Naive thymus-derived CD4-positive, alpha-beta T cell (primary cell): ENCODE results near the gene NDN. TPM values are rescaled to one million over a fixed set of nuclear protein-coding genes. Genes with fewer than 3 reads are reported as not detected.
"Not testable (repeated sequence)": the region's sequence is repeated elsewhere in the genome, so short reads cannot be mapped to it uniquely, and the experiment has no call there.

Experiments used
- ATAC-seq: fragments of 150-1000 bp; cut with Tn5 transposase; 2 replicates; pipeline ENCODE4 v1.10.0; 2021; ENCODE audit warnings: mild to moderate bottlenecking, moderate library complexity
- CTCF ChIA-PET: fragments of 350-600 bp; sonication (Branson Sonifier 250); formaldehyde crosslinking; loops from one replicate; lab custom pipeline; 2021; ENCODE audit warnings: antibody characterized with exemption; lab: Charles Lee
- POLR2A ChIA-PET: fragments of 350-600 bp; sonication (Branson Sonifier 250); formaldehyde crosslinking; loops from one replicate; lab custom pipeline; 2021; ENCODE audit warnings: antibody characterized with exemption, inconsistent platforms; lab: Charles Lee
- DNase-seq, 9 donors: peaks; one replicate each; pipeline versions ENCODE4 v3.0.0 to v3.0.0-alpha.2; 2020 to 2022; ENCODE audit warnings: mixed read lengths in 1 of 9
- H3K27ac ChIP-seq: one replicate; pipeline ENCODE4 v1.7.0; 2013; ENCODE audit warnings: mild to moderate bottlenecking, low read depth, low read length, moderate library complexity
- H3K27me3 ChIP-seq, 2 donors: one replicate each; pipeline ENCODE4 v1.7.0; 2013; ENCODE audit warnings: low read length in 2 of 2, mild to moderate bottlenecking in 2 of 2, moderate library complexity in 2 of 2; ENCODE audit not compliant: control insufficient read depth in 2 of 2, insufficient read depth in 2 of 2
- H3K36me3 ChIP-seq, 3 experiments: 1 replicate in 2 of 3; 2 replicates in 1 of 3; pipeline ENCODE4 v1.7.0; 2013; ENCODE audit warnings: low read length in 3 of 3, mild to moderate bottlenecking in 3 of 3, moderate library complexity in 1 of 3; ENCODE audit not compliant: insufficient read depth in 3 of 3, control insufficient read depth in 2 of 3
- H3K4me1 ChIP-seq, 2 donors: one replicate each; pipeline ENCODE4 v1.7.0; 2013; ENCODE audit warnings: low read length in 2 of 2, mild to moderate bottlenecking in 2 of 2, moderate library complexity in 1 of 2; ENCODE audit not compliant: control insufficient read depth in 2 of 2, insufficient read depth in 2 of 2
- H3K4me3 ChIP-seq: 2 replicates; pipeline ENCODE4 v1.7.0; 2013; ENCODE audit warnings: mild to moderate bottlenecking, low read length
- H3K9me3 ChIP-seq, 3 experiments: 1 replicate in 2 of 3; 2 replicates in 1 of 3; pipeline ENCODE4 v1.7.0; 2013; ENCODE audit warnings: low read length in 3 of 3; ENCODE audit not compliant: control insufficient read depth in 2 of 3
- H3K27ac Mint-ChIP-seq, 9 donors: one replicate each; pipeline ENCODE4 v1.8.0; 2020 to 2022; ENCODE audit warnings: mixed read lengths in 9 of 9, mild to moderate bottlenecking in 8 of 9, moderate library complexity in 5 of 9, inconsistent platforms in 2 of 9
- H3K27me3 Mint-ChIP-seq, 5 donors: one replicate each; pipeline ENCODE4 v1.8.0; 2021 to 2022; ENCODE audit warnings: mixed read lengths in 5 of 5, mild to moderate bottlenecking in 1 of 5
- H3K36me3 Mint-ChIP-seq, 5 donors: one replicate each; pipeline ENCODE4 v1.8.0; 2020 to 2022; ENCODE audit warnings: mixed read lengths in 5 of 5, mild to moderate bottlenecking in 3 of 5, inconsistent platforms in 1 of 5
- H3K4me1 Mint-ChIP-seq, 7 donors: one replicate each; pipeline ENCODE4 v1.8.0; 2020 to 2022; ENCODE audit warnings: mixed read lengths in 7 of 7, mild to moderate bottlenecking in 3 of 7, inconsistent platforms in 1 of 7
- H3K4me3 Mint-ChIP-seq, 10 donors: one replicate each; pipeline ENCODE4 v1.8.0; 2020 to 2022; ENCODE audit warnings: mild to moderate bottlenecking in 10 of 10, mixed read lengths in 10 of 10, moderate library complexity in 6 of 10, inconsistent platforms in 2 of 10
- H3K9me3 Mint-ChIP-seq, 11 donors: one replicate each; pipeline ENCODE4 v1.8.0; 2020 to 2022; ENCODE audit warnings: mixed read lengths in 11 of 11, mild to moderate bottlenecking in 4 of 11, inconsistent platforms in 1 of 11, moderate library complexity in 1 of 11
- intact Hi-C, 2 donors: fragments of 100-400 bp; cut with micrococcal nuclease; formaldehyde crosslinking; loops; one replicate each; pipeline ENCODE4 v1.15.1; 2023
- polyA plus RNA-seq, 2 donors: library from polyadenylated mRNA; unstranded; fragments of 300-500 nt; fragmentation: Illumina TruSeq; gene quantifications; one replicate each; pipeline ENCODE4 v1.2.3, GENCODE V29; 2021
- total RNA-seq, 6 experiments: library from RNA in 5 of 6; stranded (reverse) in 5 of 6; gene quantifications; 1 replicate in 5 of 6; 2 replicates in 1 of 6; pipeline ENCODE4 v1.2.3 and lab custom pipeline; 2021 to 2026

NDN gene, protein sequence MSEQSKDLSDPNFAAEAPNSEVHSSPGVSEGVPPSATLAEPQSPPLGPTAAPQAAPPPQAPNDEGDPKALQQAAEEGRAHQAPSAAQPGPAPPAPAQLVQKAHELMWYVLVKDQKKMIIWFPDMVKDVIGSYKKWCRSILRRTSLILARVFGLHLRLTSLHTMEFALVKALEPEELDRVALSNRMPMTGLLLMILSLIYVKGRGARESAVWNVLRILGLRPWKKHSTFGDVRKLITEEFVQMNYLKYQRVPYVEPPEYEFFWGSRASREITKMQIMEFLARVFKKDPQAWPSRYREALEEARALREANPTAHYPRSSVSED
- total RNA-seq (1 to 10 TPM in 1 of 5 experiments, under 1 TPM in 1, not detected in 3; 0.39 to 2.8 TPM), polyA plus RNA-seq (under 1 TPM; 0.21 to 0.72 TPM), total RNA-seq (lab: John Stamatoyannopoulos, UW) (0.40 reads per million)

DNA sequence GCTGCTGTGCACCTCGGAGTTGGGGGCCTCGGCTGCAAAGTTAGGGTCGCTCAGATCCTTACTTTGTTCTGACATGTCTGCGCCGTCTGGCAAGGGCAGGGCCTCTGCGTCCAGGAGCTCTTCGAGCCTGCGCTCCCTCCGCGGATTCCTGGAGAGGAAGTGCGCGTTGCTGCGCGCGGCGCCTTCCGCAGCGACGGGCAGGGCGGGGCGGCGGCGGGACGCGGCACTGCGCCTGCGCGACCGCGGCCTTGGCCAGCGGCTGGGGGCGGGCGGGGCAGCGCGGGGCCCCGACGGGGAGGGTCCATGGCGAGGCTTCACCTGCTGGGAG, at the start of gene NDN:
Gene NDN (minus strand): TSS at position 163 of the 328 bp plus-strand sequence. CDS start 88 bp downstream, at position 75.
- no peaks in the 10 kb centered on the region for H3K36me3 ChIP-seq
- no peak within 1 kb of the TSS for H3K4me3 ChIP-seq
- DNase-seq (no peak), ATAC-seq (no peak)
- no peak within 1 kb of the TSS for H3K27ac Mint-ChIP-seq
- no peaks in the 10 kb centered on the region for H3K27me3 ChIP-seq
- peaks cover 0 to 7% (median 4%) of the 10 kb centered on the region in 11 donors for H3K9me3 Mint-ChIP-seq
- peaks cover 2 to 6% (median 4%) of the 10 kb centered on the region in 5 donors for H3K27me3 Mint-ChIP-seq
- no peaks in the 10 kb centered on the region for H3K9me3 ChIP-seq
- POLR2A ChIA-PET, result no interaction called here
- CTCF ChIA-PET, result no interaction called here
- intact Hi-C loops, result no loop called here
- H3K36me3 Mint-ChIP-seq, result no peaks in the 10 kb centered on the region
- H3K4me1 ChIP-seq, result no peaks in the 10 kb centered on the region
- H3K27ac ChIP-seq, result no peak within 1 kb of the TSS
- H3K4me1 Mint-ChIP-seq, result peaks cover 0 to 3% (median 0%) of the 10 kb centered on the region in 7 donors
- H3K4me3 Mint-ChIP-seq, result peak within 1 kb of the TSS in 1 of 10 donors; percentile 20

DNA sequence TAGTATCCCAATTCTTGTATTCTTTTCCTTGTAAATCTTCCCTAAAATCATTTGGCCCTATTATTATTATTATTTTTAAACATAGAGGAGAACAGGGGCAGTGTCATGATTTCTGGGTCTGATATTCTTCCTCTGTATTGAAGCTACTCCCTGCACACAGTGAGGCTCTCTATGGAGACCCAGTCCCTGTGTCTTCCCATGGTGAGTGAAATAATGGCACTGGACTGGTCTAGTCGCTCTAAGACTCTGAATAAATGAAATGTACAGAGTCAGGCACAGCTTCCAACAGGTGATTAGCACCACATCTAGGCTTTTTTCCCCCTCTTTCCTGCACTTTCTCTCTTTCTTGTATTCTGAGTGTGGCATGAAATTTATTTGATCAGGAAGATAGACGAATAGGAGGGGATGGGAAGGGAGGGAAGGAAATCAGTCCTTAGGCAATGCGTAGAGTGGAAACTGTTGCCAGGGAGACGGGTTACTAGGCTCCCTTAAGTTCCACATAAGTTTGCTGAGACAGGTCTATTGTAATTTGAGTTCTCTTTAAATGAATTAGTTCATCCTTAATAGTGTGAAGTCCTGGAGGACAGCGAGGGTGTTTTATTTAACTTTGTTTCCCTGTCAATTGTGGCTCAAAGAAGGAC, 49.0 kb upstream of the NDN start:
- Mint-ChIP-seq H3K27me3 (no peaks in the 10 kb centered on the region), H3K4me1 (no peaks in the 10 kb centered on the region), H3K4me3 (no peak overlapping the region), H3K36me3 (no peaks in the 10 kb centered on the region), H3K27ac (no peak overlapping the region), H3K9me3 (peaks cover 0 to 16% (median 7%) of the 10 kb centered on the region in 11 donors)
- no peak overlapping the region for H3K27ac ChIP-seq
- DNase-seq, result no peak
- peaks cover 0 to 3% (median 0%) of the 10 kb centered on the region in 3 experiments for H3K9me3 ChIP-seq
- no peaks in the 10 kb centered on the region for H3K36me3 ChIP-seq
- CTCF ChIA-PET, result no interaction called here
- intact Hi-C loops, result no loop called here
- POLR2A ChIA-PET, result no interaction called here
- ATAC-seq, result no peak
- no peak overlapping the region for H3K4me3 ChIP-seq
- no peaks in the 10 kb centered on the region for H3K27me3 ChIP-seq
- no peaks in the 10 kb centered on the region for H3K4me1 ChIP-seq

DNA sequence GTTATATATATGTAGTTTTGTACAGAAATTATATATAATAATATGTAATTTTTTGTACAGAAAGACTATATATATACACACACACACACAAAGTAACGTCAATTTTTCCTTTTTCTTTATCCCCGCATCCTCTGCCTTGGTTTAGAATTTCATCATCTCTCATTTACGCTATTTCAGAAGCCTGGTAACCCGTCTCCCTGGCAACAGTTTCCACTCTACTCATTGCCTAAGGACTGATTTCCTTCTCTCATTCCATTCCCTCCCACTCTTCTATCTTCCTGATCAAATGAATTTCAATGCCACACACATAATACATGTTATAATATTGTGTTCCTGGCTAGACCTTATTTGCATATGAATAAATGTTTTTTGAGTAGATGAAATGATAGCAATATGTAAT, 47.8 kb upstream of the NDN start:
- no peak overlapping the region for H3K4me3 Mint-ChIP-seq
- DNase-seq (no peak), ATAC-seq (no peak)
- H3K36me3 Mint-ChIP-seq, result no peaks in the 10 kb centered on the region
- intact Hi-C loops, result no loop called here
- H3K9me3 Mint-ChIP-seq, result peaks cover 0 to 14% (median 6%) of the 10 kb centered on the region in 11 donors
- no peaks in the 10 kb centered on the region for H3K36me3 ChIP-seq
- no peak overlapping the region for H3K27ac ChIP-seq
- H3K4me3 ChIP-seq, result no peak overlapping the region
- no peaks in the 10 kb centered on the region for H3K9me3 ChIP-seq
- ChIA-PET POLR2A (no interaction called here), CTCF (no interaction called here)
- no peaks in the 10 kb centered on the region for H3K27me3 Mint-ChIP-seq
- no peaks in the 10 kb centered on the region for H3K27me3 ChIP-seq
- H3K27ac Mint-ChIP-seq, result no peak overlapping the region
- H3K4me1 Mint-ChIP-seq, result no peaks in the 10 kb centered on the region
- no peaks in the 10 kb centered on the region for H3K4me1 ChIP-seq

DNA sequence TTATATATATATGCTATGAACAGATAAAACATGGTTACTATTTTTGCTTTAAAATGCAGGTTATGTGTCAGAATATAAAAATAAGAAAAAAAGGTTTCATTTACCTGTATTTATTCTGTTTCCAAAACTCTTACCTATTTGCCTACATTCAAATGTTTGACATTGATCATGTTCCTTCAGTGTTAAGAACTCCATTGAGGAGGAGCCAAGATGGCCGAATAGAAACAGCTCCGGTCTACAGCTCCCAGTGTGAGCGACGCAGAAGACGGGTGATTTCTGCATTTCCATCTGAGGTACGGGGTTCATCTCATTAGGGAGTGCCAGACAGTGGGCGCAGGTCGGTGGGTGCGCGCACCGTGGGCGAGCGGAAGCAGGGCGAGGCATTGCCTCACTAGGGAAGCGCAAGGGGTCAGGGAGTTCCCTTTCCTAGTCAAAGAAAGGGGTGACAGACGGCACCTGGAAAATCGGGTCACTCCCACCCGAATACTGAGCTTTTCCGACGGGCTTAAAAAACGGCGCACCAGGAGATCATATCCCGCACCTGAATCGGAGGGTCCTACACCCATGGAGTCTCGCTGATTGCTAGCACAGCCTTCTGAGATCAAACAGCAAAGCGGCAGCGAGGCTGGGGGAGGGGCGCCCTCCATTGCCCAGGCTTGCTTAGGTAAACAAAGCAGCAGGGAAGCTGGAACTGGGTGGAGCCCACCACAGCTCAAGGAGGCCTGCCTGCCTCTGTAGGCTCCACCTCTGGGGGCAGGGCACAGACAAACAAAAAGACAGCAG, 27.0 kb upstream of the NDN start:
- ATAC-seq, H3K27me3 Mint-ChIP-seq, H3K27me3 ChIP-seq, H3K4me3 ChIP-seq, H3K4me1 ChIP-seq, CTCF ChIA-PET, H3K36me3 ChIP-seq, H3K27ac Mint-ChIP-seq, H3K4me1 Mint-ChIP-seq, DNase-seq, H3K27ac ChIP-seq, intact Hi-C loops, H3K9me3 ChIP-seq, H3K36me3 Mint-ChIP-seq, H3K4me3 Mint-ChIP-seq: not testable (repeated sequence)
- POLR2A ChIA-PET, result interaction anchor here (0.7 kb wide), 1 partner anchor 949 kb away, joined by 3 read pairs; no protein-coding TSS in a partner anchor
- peaks cover 0 to 15% (median 6%) of the 10 kb centered on the region in 11 donors for H3K9me3 Mint-ChIP-seq

DNA sequence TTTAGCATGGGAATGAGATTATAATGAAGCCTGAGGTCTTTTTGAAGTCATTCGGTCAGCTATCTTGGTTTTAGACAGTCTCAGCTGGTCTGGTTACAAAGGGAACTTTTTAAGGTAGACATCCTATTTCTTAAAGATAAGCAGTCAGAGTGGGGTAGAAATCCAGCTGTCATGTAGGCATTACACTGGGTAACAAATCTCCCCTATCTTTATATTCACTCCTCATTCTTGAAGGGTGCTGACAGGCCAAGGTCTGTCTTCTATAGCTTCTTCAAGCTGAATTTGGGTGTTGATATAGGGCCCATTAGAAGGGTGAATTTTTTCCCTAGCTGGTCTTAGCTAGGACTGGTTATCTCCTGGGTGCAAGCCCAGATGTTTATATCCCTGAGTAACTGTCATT, 21.2 kb upstream of the NDN start:
- no peaks in the 10 kb centered on the region for H3K36me3 Mint-ChIP-seq
- POLR2A ChIA-PET, result no interaction called here
- intact Hi-C loops, result no loop called here
- Histone ChIP-seq H3K36me3 (no peaks in the 10 kb centered on the region), H3K4me3 (no peak overlapping the region), H3K9me3 (no peaks in the 10 kb centered on the region), H3K27me3 (no peaks in the 10 kb centered on the region), H3K27ac (no peak overlapping the region), H3K4me1 (no peaks in the 10 kb centered on the region)
- H3K4me1 Mint-ChIP-seq, result no peaks in the 10 kb centered on the region
- no peak for DNase-seq
- ATAC-seq, result no peak
- peaks cover 0 to 8% (median 0%) of the 10 kb centered on the region in 5 donors for H3K27me3 Mint-ChIP-seq
- H3K4me3 Mint-ChIP-seq, result no peak overlapping the region
- peaks cover 0 to 20% (median 6%) of the 10 kb centered on the region in 11 donors for H3K9me3 Mint-ChIP-seq
- CTCF ChIA-PET, result no interaction called here
- H3K27ac Mint-ChIP-seq, result no peak overlapping the region

DNA sequence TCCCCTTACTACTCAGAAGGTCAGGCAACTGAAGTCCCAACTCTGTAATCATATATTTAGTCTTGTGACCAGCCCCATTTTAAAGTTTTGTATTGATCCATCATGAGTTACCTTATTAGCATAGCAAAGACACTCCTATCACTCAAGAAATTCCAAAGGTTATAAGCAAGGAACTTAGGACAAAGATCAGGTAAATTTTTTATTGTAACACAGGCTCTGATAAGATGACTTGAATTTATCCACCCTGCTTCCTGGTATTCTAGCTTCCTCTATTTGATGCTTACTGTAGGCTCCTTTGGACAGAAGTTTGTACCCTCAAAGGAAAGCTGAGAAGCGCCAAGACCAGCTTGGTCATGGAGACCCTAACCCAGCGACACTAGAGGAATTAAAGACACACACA, 8.2 kb upstream of the NDN start:
- Mint-ChIP-seq H3K27ac (no peak overlapping the region), H3K9me3 (peaks cover 0 to 20% (median 4%) of the 10 kb centered on the region in 11 donors)
- intact Hi-C loops, result no loop called here

More for the DNA sequence above, 8.2 kb upstream of the NDN start:
- peaks cover 0 to 4% (median 0%) of the 10 kb centered on the region in 5 donors for H3K27me3 Mint-ChIP-seq
- no peaks in the 10 kb centered on the region for H3K4me1 ChIP-seq
- ChIA-PET POLR2A (no interaction called here), CTCF (no interaction called here)
- no peak for DNase-seq
- H3K27me3 ChIP-seq, result no peaks in the 10 kb centered on the region
- H3K36me3 Mint-ChIP-seq, result no peaks in the 10 kb centered on the region
- no peak overlapping the region for H3K4me3 ChIP-seq
- no peak for ATAC-seq
- no peak overlapping the region for H3K27ac ChIP-seq
- no peaks in the 10 kb centered on the region for H3K9me3 ChIP-seq
- peaks cover 0 to 3% (median 0%) of the 10 kb centered on the region in 7 donors for H3K4me1 Mint-ChIP-seq
- no peaks in the 10 kb centered on the region for H3K36me3 ChIP-seq
- no peak overlapping the region for H3K4me3 Mint-ChIP-seq
